HG02981 (cell line): Measurements from ENCODE around the gene PDPR.
"Not testable (repeated sequence)": the region's sequence is repeated elsewhere in the genome, so short reads cannot be mapped to it uniquely, and the experiment has no call there.

Experiments
- ATAC-seq: cut with Tn5 transposase; IDR thresholded peaks from one replicate; pipeline ENCODE4 v1.9.1; 2021; ENCODE audit warnings: mild to moderate bottlenecking, moderate library complexity; ENCODE audit not compliant: unreplicated experiment

PDPR gene

DNA sequence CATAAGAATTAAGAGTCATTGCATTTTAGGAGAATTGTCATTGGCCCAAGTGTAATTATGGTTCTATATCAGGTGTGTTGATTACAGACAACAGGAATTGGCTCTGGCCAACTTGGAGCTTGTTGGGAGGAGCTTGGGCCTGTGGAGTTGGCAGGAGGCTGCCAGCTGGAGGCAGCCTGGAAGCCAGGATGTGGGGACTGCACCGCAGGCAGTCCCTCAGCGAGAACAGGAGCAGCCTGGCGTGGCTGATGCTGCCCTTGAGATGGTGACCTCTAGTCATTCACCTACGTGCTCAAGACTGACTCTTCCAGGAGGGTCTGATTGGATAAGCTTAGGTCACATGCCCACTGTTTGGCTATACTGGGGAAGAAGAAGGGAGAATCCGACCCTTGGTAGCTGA, 13.6 kb downstream of the PDPR start:
- not testable (repeated sequence) for ATAC-seq

DNA sequence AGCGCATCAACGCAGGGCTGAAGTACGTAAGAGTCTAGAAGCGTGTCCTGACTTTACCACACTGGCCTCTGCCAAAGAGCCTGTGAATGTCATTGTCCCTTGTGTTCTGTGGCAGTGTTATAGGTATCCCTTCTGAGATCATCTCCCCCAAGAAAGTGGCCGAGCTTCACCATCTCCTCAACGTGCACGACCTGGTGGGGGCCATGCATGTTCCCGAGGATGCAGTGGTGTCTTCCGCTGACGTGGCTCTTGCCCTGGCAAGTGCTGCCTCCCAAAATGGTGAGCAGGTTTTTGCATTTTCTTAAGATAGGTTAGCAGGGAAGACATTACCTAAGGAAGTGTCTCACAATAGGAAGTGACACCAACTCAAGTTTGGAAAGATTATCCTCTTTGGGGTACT, 14.7 kb downstream of the PDPR start:
- ATAC-seq, result not testable (repeated sequence)

DNA sequence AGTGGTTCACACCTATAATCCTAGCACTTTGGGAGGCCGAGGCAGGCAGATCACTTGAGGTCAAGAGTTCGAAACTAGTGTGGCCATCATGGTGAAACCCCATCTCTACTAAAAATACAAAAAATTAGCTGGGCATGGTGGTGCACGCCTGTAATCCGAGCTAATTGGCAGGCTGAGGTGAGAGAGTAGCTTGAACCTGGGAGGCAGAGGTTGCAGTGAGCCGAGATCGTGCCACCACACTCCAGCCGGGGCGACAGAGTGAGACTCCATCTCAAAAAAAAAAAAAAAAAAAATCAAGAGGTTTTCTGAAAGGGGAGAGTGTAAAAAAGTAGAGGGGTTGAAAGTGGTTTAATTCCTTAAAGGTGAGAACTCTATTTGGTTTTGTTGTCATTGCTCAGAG, 21.7 kb downstream of the PDPR start:
- not testable (repeated sequence) for ATAC-seq

DNA sequence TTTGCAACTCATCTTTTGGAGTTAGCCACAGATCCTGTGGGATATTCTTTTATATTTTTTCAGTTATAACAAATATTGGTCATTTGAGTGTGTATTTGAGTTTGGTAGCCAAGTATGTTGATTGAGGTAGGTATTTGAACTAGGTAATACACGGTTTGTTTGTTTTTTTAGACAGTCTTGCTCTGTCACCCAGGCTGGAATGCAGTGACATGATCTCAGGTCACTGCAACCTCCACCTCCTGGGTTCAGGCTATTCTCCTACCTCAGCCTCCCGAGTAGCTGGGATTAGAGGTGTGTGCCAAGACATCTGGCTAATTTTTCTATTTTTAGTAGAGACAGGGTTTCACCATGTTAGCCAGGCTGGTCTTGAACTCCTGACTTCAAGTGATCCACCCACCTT, 22.5 kb downstream of the PDPR start:
- not testable (repeated sequence) for ATAC-seq

DNA sequence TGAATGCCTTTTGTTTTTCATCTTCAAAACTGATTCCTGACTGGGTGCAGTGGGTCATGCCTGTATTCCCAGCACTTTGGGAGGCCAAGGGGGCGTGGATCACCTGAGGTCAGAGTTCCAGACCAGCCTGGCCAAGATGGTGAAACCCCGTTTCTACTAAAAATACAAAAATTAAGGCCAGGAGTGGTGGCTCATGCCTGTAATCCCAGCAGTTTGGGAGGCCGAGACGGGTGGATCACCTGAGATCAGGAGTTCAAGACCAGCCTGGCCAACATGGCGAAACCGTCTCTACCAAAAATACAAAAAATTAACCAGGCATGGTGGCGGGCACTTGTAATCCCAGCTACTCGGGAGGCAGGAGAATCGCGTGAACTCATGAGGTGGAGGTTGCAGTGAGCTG, 28.6 kb downstream of the PDPR start:
- not testable (repeated sequence) for ATAC-seq

DNA sequence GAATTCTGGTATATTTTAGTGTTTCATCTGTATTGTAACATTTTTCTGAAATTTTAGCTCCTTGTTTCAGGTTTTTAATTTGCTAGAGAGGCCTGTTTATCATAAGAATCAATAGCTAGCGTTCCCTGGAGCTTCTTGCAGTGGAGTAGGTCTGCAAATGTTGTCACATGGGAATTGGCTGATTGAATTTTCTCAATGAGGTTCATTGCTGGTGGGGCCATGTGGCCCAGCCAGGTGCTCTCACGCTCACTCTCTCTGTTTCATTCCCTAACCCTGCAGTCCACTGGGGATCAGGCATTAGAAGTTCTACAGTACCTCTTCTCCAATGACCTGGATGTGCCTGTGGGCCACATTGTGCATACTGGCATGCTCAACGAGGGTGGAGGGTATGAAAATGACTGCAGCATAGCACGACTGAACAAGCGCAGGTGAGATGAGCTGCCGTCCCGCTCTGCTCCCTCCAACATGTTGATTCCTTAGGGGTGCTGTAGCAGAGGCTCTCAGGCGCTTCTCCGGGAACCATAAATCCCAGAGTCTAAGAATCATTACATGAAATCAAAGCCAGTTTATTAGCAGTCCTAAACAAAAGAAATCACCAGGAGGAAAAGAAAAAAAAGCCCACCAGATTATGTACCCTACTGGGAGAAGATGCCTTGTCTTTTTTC, 29.2 kb downstream of the PDPR start:
- ATAC-seq, result not testable (repeated sequence)

DNA sequence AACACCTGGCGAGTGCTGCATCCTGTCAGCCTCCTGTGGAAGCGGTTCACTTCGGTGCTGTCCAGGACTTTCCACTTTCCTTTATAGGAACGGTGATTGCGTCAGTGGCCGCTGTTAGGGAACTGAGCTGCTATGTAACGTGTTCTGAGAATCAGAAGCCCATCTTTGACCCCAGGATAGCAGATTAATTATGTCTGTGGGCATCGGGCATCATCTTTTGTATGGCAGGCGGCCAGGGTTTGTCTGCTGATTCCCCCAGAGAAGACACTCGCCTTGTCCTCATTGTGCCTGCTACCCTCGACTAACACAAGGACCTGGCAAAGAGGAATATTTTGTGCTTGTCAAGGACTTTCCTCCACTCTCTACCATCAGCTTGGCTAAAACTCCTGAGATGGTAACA, 33.7 kb downstream of the PDPR start:
- not testable (repeated sequence) for ATAC-seq

DNA sequence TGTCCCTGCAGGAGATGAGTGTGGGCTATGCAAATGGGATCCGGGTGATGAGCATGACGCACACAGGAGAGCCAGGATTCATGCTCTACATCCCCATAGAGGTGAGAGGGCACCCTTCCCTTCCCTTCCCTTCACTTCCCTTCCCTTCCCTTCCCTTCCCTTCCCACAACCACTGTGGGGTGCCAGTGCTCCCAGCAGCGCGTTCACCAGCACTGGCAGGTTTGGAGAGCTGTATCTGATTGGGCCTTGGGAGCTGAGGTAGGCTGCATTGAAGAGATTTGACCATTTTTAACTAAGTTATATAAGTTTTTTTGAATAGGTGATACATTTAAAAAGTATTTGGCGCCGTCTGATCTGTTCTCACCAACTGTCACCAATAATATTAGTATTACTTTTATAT, 34.3 kb downstream of the PDPR start:
- not testable (repeated sequence) for ATAC-seq

DNA sequence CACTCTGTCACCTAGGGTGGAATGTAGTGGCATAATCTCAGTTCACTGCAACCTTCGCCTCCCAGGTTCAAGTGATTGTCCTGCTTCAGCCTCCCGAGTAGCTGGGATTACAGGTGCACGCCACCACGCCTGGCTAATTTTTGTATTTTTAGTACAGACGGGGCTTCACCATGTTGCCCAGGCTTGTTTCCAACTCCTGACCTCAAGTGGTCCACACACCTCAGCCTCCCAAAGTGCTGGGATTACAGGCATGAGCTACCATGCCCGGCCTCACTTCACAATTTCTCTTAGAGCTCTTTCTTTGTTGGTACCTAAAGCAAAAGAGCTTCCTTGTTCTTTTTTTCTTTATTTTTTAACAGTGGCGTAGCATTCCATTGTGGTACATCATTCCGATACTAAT, 35.2 kb downstream of the PDPR start:
- ATAC-seq, result not testable (repeated sequence)

DNA sequence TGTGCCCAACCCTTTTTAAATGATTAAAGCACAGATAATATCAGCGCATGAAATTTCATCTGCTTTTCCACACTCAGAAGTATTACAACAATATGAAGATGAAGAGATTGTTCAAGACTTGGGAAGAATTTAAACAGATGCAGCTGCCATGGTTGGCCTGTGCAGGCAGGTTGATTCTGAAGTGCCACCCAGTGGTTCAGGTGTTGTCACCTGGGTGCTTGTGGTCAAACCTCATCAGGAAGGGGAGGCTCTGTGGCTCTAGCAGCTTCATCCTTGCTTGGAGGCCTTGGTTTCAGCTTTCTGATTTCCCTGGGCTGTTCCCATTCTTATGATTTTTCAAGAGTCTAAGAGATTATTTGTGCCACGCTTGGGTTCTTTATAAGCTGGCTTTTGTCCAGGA, 37.3 kb downstream of the PDPR start:
- ATAC-seq, result no peak

DNA sequence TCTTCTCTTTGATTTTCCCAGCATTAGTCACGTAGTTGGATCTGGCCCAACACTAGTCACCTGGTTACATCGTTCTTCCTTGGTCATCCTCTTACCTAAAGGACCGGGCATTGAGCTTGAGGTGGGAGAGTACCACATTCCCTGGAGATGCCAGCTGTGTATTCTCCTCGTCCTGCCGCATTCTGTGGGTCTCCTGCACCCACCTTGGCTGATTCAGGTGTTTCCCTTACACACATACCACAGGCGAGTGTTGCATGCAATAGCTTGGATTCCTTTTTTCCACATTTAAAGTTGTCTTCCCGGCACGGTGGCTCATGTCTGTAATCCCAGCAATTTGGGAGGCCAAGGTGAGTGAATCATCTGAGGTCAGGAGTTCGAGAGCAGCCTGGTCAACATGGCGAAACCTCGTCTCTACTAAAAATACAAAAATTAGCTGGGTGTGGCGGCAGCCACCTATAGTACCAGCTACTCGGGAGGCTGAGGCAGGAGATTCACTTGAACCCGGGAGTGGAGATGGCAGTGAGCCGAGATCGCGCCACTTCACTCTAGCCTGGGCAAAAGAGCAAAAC, 37.9 kb downstream of the PDPR start:
- no peak for ATAC-seq

DNA sequence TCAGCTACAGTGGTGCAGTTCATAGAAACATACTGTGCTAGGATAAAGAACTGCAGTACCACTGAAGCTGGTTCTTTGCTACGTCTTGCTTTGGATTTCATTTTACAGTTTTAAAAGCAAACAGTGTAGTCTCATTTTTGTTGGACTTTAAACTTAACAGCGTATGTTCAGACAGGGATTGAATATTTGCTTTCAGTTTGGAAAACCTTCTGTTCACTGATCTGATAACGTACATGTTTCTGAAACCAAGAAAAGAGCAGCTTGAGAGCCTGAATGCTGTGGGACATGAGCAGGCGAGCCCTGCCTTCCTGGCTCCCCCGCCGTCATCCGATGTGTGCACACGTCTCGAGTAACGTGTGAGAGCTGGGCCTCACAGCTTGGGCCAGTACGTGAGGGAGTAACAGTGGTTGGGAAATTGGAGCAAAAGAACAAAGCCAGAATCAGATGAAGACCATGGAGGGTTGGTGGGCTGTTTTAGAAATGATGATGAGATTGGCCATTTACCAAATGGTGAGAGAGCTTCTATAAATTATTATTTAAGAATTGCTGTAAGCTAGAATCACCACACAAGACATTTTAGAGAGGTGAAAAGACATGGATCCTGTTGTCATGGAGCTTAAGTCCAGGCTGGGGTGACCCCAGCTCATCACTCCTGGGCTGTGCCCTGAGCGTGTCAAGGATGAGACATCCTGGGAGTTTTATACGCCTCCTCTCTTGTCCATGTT, 38.6 kb downstream of the PDPR start:
- no peak for ATAC-seq

DNA sequence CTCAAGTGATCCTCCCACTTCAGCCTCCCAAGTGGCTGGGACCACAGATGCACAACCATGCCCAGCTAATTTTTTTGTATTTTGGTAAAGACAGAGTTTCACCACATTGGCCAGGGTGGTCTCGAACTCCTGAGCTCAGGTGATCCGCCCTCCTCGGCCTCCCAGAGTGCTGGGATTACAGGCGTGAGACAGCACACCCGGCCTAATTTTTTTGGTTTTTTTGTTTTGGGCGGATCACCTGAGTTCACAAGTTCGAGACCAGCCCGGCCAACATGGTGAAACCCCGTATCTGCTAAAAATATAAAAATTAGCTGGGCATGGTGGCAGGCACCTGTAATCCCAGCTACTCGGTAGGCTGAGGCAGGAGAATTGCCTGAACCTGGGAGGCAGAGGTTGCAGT, 40.6 kb downstream of the PDPR start:
- not testable (repeated sequence) for ATAC-seq

DNA sequence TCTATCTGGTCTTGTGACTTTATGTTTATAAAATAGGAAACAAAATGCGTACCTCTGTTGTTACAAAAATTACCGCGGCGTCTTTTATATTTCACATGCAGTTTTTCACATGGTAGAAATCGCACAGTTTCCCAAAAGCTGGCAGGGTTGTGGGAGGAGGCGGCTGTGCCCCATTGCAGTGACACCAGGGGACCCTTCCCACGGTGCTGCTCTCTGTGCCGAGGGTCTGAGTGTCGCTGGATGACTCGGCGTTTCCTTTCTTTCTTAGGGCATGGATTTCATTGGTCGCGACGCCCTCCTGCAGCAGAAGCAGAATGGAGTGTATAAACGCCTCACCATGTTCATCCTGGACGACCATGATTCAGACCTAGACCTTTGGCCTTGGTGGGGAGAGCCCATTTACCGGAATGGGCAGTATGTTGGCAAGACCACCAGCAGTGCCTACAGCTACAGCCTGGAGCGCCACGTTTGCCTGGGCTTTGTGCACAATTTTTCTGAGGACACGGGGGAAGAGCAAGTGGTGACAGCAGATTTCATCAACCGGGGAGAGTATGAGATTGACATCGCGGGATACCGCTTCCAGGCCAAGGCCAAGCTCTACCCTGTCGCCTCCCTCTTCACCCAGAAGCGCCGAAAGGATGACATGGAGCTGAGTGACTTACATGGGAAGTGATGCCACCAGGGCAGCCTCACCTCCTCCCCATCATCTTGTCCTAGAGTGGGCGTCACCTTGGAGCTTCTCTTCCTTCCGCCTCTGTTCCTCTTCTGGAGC, 42.3 kb downstream of the PDPR start:
- ATAC-seq, result no peak

DNA sequence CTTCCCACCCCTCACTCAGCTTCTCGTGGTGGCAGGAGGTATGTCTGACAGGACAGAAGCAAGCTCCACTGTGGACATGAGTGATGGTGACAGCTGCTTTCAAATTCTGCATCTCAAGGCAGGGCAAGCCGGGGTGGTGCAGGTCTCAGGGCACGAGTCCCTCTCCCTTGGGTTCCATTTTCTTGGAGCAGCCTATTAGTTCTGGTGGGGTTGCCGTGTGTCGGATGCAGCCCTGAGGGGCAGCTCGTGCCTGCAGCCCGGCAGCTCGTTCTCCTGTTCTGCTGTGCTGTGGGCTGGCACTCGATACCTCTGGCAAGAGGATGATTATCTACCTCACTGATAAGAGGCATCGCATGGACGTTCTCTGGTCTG, 43.0 kb downstream of the PDPR start:
- ATAC-seq, result no peak

DNA sequence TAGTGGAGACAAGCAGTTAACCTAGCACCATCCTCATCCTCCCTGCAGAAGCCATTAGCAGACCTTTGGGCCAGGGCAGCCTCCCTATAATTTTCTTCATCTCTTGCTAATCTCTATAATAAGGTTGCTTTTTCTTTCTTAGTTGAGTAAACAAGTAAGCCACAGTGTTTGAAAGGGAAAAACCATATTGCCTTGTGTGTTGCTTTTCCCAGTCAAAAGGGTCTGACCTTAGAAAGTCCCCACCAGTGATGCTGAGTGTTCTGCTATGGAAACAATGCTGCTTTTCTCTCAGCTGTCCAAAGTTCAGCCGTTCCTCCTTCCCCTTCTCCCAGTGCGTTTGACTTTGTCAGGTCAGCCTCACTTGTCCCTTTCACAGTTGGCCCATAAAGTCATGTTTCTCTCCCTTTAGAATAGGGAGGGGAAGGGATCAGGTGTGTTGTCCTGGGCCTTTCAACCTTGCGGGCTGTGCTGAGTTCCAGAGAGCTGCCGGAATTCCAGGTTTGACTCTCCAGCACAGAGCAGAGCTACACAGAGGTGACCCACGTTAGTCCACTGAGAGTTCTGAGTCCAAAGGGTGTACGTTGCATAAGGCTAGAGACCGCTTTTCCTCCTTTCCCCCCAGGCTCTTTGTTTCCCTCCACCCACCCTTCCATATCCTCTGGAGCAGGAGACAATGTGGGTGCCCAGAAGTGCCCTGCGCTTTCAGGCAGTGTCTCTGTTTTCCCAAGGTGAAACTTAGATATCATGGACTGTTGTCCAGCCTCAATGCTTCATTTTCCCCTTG, 43.5 kb downstream of the PDPR start:
- ATAC-seq, result no peak

DNA sequence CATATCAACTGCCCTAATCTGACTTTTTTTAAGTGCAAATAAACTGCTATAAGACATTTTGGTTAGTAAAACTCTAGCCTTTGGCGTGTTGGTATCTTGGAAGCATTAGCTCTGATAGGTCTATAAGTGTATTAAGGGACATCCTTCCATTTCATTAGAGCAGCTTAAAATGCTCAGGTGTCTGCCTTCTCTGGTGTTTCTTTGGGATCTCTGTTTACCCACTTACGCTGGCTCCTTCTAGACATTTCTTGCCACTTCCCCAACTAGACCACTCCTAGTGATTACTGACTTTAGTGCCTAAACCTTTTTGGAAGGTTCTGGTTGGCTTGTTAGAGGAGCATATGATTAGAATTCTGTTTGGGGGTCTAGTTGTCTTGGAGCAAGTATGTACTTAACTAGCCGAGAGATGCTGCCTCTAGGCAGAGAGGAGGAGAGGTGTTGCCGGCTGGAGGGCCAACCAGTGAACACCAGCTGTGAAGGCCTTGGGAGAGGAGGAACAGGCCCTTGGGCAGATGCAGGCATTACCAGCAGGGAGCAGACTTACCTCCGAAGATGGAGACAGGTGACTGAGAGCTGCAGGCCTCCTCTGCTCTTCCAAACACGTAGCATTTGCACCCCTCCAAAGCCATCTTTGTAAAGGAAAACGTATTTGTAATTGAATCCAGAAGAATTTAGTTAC, 44.3 kb downstream of the PDPR start:
- ATAC-seq, result no peak

DNA sequence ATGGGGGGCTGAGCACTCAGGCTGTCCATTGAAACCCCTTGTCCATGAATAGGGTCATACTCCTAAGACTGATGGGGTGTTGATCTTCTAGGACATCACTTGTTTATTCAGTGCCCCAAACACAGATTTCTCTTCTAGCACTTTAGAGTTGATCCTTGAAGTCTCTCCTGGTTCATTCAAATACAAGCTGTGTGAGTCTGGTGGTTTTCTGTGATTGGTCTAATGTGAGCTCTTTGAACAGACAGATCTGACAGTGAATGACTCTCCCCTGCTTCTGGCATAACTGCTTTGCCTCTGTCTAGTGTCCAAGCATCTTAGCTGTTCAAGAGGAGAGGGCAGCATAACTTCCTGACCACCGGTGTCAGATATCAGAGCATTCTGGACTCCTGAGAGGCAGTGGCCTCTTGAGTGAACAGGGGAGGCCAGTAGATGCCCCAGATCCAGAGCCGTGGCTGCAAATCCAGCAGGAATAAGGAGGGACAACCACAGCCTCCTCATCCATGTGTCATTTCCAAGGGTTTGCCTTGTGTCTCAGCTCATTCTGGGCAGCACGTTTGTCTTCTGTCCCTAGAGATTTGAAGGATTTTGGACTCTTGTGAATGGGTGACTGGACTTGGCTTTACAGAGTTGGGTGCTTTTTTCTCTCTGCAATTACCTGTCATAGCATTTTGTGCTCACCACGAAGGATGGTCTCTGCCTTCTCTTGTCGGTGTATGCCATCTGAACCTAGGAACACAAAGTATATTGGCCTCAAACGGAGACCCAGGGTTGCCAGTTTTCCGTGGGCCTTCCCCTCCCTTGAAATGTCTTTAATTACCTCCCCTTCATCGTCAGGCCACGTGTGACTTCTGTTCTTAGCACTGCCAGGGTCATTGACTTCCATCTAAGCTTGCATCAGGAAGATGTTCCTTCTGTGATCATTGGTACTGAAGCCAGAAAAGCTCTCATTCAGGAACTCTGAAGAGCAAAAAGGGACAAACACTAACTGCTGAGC, 45.5 kb downstream of the PDPR start:
- ATAC-seq, result no peak

DNA sequence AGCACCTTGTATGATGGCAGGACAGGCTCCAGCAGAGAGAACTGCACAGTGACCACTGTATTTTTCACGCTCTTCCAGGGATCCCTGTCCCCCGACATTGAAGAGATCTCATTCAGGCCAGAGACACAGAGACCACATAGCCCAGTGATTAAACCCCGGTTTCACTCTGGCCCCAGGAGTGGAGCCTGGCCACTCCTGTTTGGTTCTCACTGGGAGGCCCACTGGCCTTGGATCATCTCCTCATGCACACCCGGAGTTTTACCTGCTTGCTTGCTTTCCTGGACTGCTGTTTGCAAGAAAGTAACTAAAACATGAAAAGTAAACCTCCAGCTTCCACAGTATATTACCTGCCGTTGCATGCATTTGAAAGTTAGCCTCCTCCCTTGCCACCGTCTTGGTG, 46.3 kb downstream of the PDPR start:
- no peak for ATAC-seq
